ENCODE measurements around the gene TMCC2.

Gene TMCC2

GRCh38 chr1:205316161-205316566, 88.4 kb downstream of the TMCC2 start:
- TF ChIP-seq CTCF (IDR thresholded peaks at IDR 0.05; ENCODE audit: low read depth, low read length) = no peak
- no peak for DNase-seq (ENCODE audit: low read depth in 2 of 2)
- no peak overlapping the region for H3K4me3 ChIP-seq (replicated peaks in 1 of 2; ENCODE audit: low read depth in 2 of 2, low read length in 2 of 2)

- peak; percentile 36 to 59 for DNase-seq (ENCODE audit: low read depth in 2 of 2)
- H3K4me3 ChIP-seq (replicated peaks in 1 of 2; ENCODE audit: low read depth in 2 of 2, low read length in 2 of 2) = no peak overlapping the region
- TF ChIP-seq CTCF (IDR thresholded peaks at IDR 0.05; ENCODE audit: low read depth, low read length) = no peak
Measured at GRCh38 chr1:205317311-205317917, 89.7 kb downstream of the TMCC2 start.

GRCh38 chr1:205318231-205318991, 90.7 kb downstream of the TMCC2 start:
- DNase-seq (ENCODE audit: low read depth in 2 of 2) = no peak
- TF ChIP-seq CTCF (IDR thresholded peaks at IDR 0.05; ENCODE audit: low read depth, low read length) = no peak
- H3K4me3 ChIP-seq (replicated peaks in 1 of 2; ENCODE audit: low read depth in 2 of 2, low read length in 2 of 2) = no peak overlapping the region

- H3K4me3 ChIP-seq (replicated peaks in 1 of 2; ENCODE audit: low read depth in 2 of 2, low read length in 2 of 2) = peak overlapping the region; percentile 11 to 42
- no peak for TF ChIP-seq CTCF (IDR thresholded peaks at IDR 0.05; ENCODE audit: low read depth, low read length)
- DNase-seq (ENCODE audit: low read depth in 2 of 2) = peak; percentile 81 to 94
Measured at GRCh38 chr1:205319081-205320018, 91.6 kb downstream of the TMCC2 start.

- peak; percentile 88 to 89 for DNase-seq (ENCODE audit: low read depth in 2 of 2)
- H3K4me3 ChIP-seq (replicated peaks in 1 of 2; ENCODE audit: low read depth in 2 of 2, low read length in 2 of 2) = peak within 1 kb of the TSS; percentile 90
- TF ChIP-seq CTCF (IDR thresholded peaks at IDR 0.05; ENCODE audit: low read depth, low read length) = no peak
Measured at GRCh38 chr1:205321162-205321958, 93.6 kb downstream of the TMCC2 start, which contains the start of gene NUAK2. Gene NUAK2, minus strand, starts transcription at chr1:205321745. Its CDS starts 117 bp downstream, at chr1:205321628.

GRCh38 chr1:205321959-205322283, 94.2 kb downstream of the TMCC2 start:
- no peak for DNase-seq (ENCODE audit: low read depth in 2 of 2)
- no peak overlapping the region for H3K4me3 ChIP-seq (replicated peaks in 1 of 2; ENCODE audit: low read depth in 2 of 2, low read length in 2 of 2)
- no peak for TF ChIP-seq CTCF (IDR thresholded peaks at IDR 0.05; ENCODE audit: low read depth, low read length)

All from cardiac fibroblast (primary cell).